T-helper 9 cell (primary cell): ENCODE results near the gene GNPTG.

Experiments
- DNase-seq: peaks from one replicate; pipeline ENCODE4 v3.0.0-alpha.2; 2020

Gene GNPTG

GRCh38 chr16:1347962-1348361, 3.8 kb upstream of the GNPTG start:
- DNase-seq, result no peak

GRCh38 chr16:1348441-1348840, 3.3 kb upstream of the GNPTG start:
- no peak for DNase-seq

GRCh38 chr16:1348926-1349325, 2.8 kb upstream of the GNPTG start:
- no peak for DNase-seq

GRCh38 chr16:1349351-1349750, 2.4 kb upstream of the GNPTG start:
- no peak for DNase-seq

GRCh38 chr16:1349951-1350350, 1.8 kb upstream of the GNPTG start:
- no peak for DNase-seq

- no peak for DNase-seq
Observed at GRCh38 chr16:1350691-1351090, 1.0 kb upstream of the GNPTG start.

- DNase-seq, result no peak
Observed at GRCh38 chr16:1351215-1351581, 533 bp upstream of the GNPTG start.

GRCh38 chr16:1354815-1355540, 3.2 kb downstream of the GNPTG start:
- DNase-seq, result no peak

- DNase-seq, result no peak
Observed at GRCh38 chr16:1355591-1355990, 3.9 kb downstream of the GNPTG start.

- DNase-seq, result no peak
Observed at GRCh38 chr16:1356061-1356900, 4.5 kb downstream of the GNPTG start.

- DNase-seq, result no peak
Observed at GRCh38 chr16:1357906-1358566, 6.3 kb downstream of the GNPTG start.

- DNase-seq, result no peak
Observed at GRCh38 chr16:1361685-1362360, 10.1 kb downstream of the GNPTG start.

- no peak for DNase-seq
Observed at GRCh38 chr16:1362807-1363206, 11.1 kb downstream of the GNPTG start.

- peak; percentile 62 for DNase-seq
Observed at GRCh38 chr16:1363501-1364041, 11.8 kb downstream of the GNPTG start.

- no peak for DNase-seq
Observed at GRCh38 chr16:1364510-1364909, 12.8 kb downstream of the GNPTG start.

GRCh38 chr16:1366060-1366711, 14.5 kb downstream of the GNPTG start:
- no peak for DNase-seq

GRCh38 chr16:1366712-1367299, 15.1 kb downstream of the GNPTG start:
- DNase-seq, result no peak

- no peak for DNase-seq
Observed at GRCh38 chr16:1367486-1368174, 15.9 kb downstream of the GNPTG start.

- no peak for DNase-seq
Observed at GRCh38 chr16:1371054-1371978, 19.6 kb downstream of the GNPTG start.

GRCh38 chr16:1372292-1372950, 20.7 kb downstream of the GNPTG start:
- DNase-seq, result no peak
